Gastrocnemius medialis (tissue), 4 donors: ENCODE data around the gene AUNIP. TPM values are rescaled to one million over a fixed set of nuclear protein-coding genes. Genes with fewer than 3 reads are reported as not detected.

Experiments used
- ATAC-seq, 2 donors: fragments of 150-250 bp; one replicate each; pipeline ENCODE4 v1.9.1; 2016
- DNase-seq, 2 donors: peaks; one replicate each; pipeline ENCODE4 v3.0.0-alpha.2; 2019
- H3K27ac ChIP-seq, 4 donors: fragments of 200-600 bp; sonication (generic); 1 replicate in 1 of 4; 2 replicates in 3 of 4; pipeline ENCODE4 v1.5.1; 2016 to 2018; ENCODE audit warnings: mild to moderate bottlenecking in 2 of 4, moderate library complexity in 1 of 4
- H3K27me3 ChIP-seq, 3 donors: fragments of 200-600 bp; sonication (generic) in 2 of 3; 1 replicate in 1 of 3; 2 replicates in 2 of 3; pipeline versions ENCODE4 v1.5.1 to v1.6.0; 2016 to 2019; ENCODE audit warnings: mild to moderate bottlenecking in 1 of 3, moderate library complexity in 1 of 3
- H3K36me3 ChIP-seq, 2 donors: fragments of 200-600 bp; sonication (generic) in 1 of 2; one replicate each; pipeline ENCODE4 v1.5.1; 2017 to 2018
- H3K4me1 ChIP-seq, 2 donors: fragments of 200-600 bp; sonication (generic) in 1 of 2; one replicate each; pipeline ENCODE4 v1.5.1; 2016 to 2017; ENCODE audit warnings: mild to moderate bottlenecking in 2 of 2
- H3K4me3 ChIP-seq, 4 donors: fragments of 200-600 bp; sonication (generic) in 3 of 4; 1 replicate in 1 of 4; 2 replicates in 3 of 4; pipeline ENCODE4 v1.5.1; 2016 to 2019; ENCODE audit warnings: mild to moderate bottlenecking in 2 of 4
- H3K9me3 ChIP-seq, 3 donors: fragments of 200-600 bp; sonication (generic) in 2 of 3; 1 replicate in 1 of 3; 2 replicates in 2 of 3; pipeline ENCODE4 v1.5.1; 2016 to 2019
- CTCF ChIP-seq, 5 experiments: fragments of 450-650 bp in 3 of 5; fragments of 200-600 bp in 2 of 5; sonication (generic) in 2 of 5; IDR thresholded peaks in 4 of 5; conservative IDR thresholded peaks in 1 of 5; 1 replicate in 4 of 5; 2 replicates in 1 of 5; pipeline ENCODE4 v1.5.1; 2016 to 2019; ENCODE audit warnings: antibody characterized with exemption in 5 of 5, mild to moderate bottlenecking in 3 of 5, moderate library complexity in 3 of 5
- POLR2A ChIP-seq, 2 donors: fragments of 450-650 bp; IDR thresholded peaks; one replicate each; pipeline ENCODE4 v1.6.1; 2017; ENCODE audit warnings: antibody characterized with exemption in 2 of 2, mild to moderate bottlenecking in 2 of 2, moderate library complexity in 2 of 2
- in situ Hi-C, 4 donors: fragments of 200-750 bp; cut with MboI; loops; one replicate each; pipeline versions ENCODE4 v1.15.0 to v1.8.0; 2017; ENCODE audit warnings: low sequenced_read_pairs in 4 of 4
- intact Hi-C: fragments of 100-400 bp; cut with DNase I; formaldehyde crosslinking; loops from one replicate; pipeline ENCODE4 v1.15.1; 2023; ENCODE audit warnings: low total_unique reads
- total RNA-seq, 4 donors: library from RNA; depleted of rRNA; stranded (reverse); fragments of >200 nt; gene quantifications; one replicate each; pipeline versions ENCODE4 v1.1.0 to v1.2.3, GENCODE V29; 2016

AUNIP gene
- total RNA-seq, 4 donors from 2014 or later, result not detected

GRCh38 chr1:25869909-25870606, 10.8 kb upstream of the AUNIP start:
- ATAC-seq (no peak), DNase-seq (no peak)
- intact Hi-C loops (no loop called here), in situ Hi-C loops (no loop called here)
- peaks cover 4 to 8% of the 10 kb centered on the region in 2 donors for H3K4me1 ChIP-seq
- H3K27me3 ChIP-seq, result no peaks in the 10 kb centered on the region
- no peak overlapping the region for H3K27ac ChIP-seq
- no peak overlapping the region for H3K4me3 ChIP-seq
- no peaks in the 10 kb centered on the region for H3K36me3 ChIP-seq
- no peak for TF ChIP-seq CTCF (IDR thresholded peaks at IDR 0.05 in 4 of 5, conservative IDR thresholded peaks at IDR 0.05 in 1 of 5)
- TF ChIP-seq POLR2A (IDR thresholded peaks at IDR 0.05), result no peak
- H3K9me3 ChIP-seq, result no peaks in the 10 kb centered on the region

- no peak overlapping the region for H3K27ac ChIP-seq
- in situ Hi-C loops (no loop called here), intact Hi-C loops (no loop called here)
- no peak for TF ChIP-seq CTCF (IDR thresholded peaks at IDR 0.05 in 4 of 5, conservative IDR thresholded peaks at IDR 0.05 in 1 of 5)
- TF ChIP-seq POLR2A (IDR thresholded peaks at IDR 0.05), result no peak
- DNase-seq, result no peak
- no peaks in the 10 kb centered on the region for H3K9me3 ChIP-seq
- no peak overlapping the region for H3K4me3 ChIP-seq
- no peaks in the 10 kb centered on the region for H3K27me3 ChIP-seq
- ATAC-seq, result no peak
- peaks cover 0 to 4% of the 10 kb centered on the region in 2 donors for H3K4me1 ChIP-seq
- no peaks in the 10 kb centered on the region for H3K36me3 ChIP-seq
Measured at GRCh38 chr1:25867210-25867991, 8.1 kb upstream of the AUNIP start.

- Histone ChIP-seq H3K36me3 (no peaks in the 10 kb centered on the region), H3K4me1 (peaks cover 5 to 10% of the 10 kb centered on the region in 2 donors), H3K27me3 (no peaks in the 10 kb centered on the region), H3K27ac (no peak overlapping the region), H3K4me3 (no peak overlapping the region), H3K9me3 (no peaks in the 10 kb centered on the region)
- DNase-seq (no peak), ATAC-seq (no peak)
- no peak for TF ChIP-seq POLR2A (IDR thresholded peaks at IDR 0.05)
- TF ChIP-seq CTCF (IDR thresholded peaks at IDR 0.05 in 4 of 5, conservative IDR thresholded peaks at IDR 0.05 in 1 of 5), result no peak
- in situ Hi-C loops, result no loop called here
- intact Hi-C loops, result no loop called here
Measured at GRCh38 chr1:25866288-25866687, 7.0 kb upstream of the AUNIP start.

GRCh38 chr1:25864434-25864833, 5.2 kb upstream of the AUNIP start:
- Histone ChIP-seq H3K36me3 (no peaks in the 10 kb centered on the region), H3K27ac (no peak overlapping the region), H3K4me1 (peaks cover 5% of the 10 kb centered on the region in 2 donors), H3K27me3 (no peaks in the 10 kb centered on the region), H3K9me3 (no peaks in the 10 kb centered on the region), H3K4me3 (no peak overlapping the region)
- in situ Hi-C loops, result no loop called here
- DNase-seq (no peak), ATAC-seq (no peak)
- no peak for TF ChIP-seq POLR2A (IDR thresholded peaks at IDR 0.05)
- TF ChIP-seq CTCF (IDR thresholded peaks at IDR 0.05 in 4 of 5, conservative IDR thresholded peaks at IDR 0.05 in 1 of 5), result no peak
- intact Hi-C loops, result no loop called here
